GM20431 (cell line): Measurements from ENCODE around the gene EFCAB9.
"Not testable (repeated sequence)": the region's sequence is repeated elsewhere in the genome, so short reads cannot be mapped to it uniquely, and the experiment has no call there.

ENCODE experiments used
- in situ Hi-C: fragments of 300-500 bp; cut with MseI, MboI; formaldehyde crosslinking; loops from one replicate; pipeline ENCODE4 v1.15.0; 2020; ENCODE audit warnings: low sequenced_read_pairs; ENCODE audit not compliant: unreplicated experiment

The EFCAB9 gene

DNA sequence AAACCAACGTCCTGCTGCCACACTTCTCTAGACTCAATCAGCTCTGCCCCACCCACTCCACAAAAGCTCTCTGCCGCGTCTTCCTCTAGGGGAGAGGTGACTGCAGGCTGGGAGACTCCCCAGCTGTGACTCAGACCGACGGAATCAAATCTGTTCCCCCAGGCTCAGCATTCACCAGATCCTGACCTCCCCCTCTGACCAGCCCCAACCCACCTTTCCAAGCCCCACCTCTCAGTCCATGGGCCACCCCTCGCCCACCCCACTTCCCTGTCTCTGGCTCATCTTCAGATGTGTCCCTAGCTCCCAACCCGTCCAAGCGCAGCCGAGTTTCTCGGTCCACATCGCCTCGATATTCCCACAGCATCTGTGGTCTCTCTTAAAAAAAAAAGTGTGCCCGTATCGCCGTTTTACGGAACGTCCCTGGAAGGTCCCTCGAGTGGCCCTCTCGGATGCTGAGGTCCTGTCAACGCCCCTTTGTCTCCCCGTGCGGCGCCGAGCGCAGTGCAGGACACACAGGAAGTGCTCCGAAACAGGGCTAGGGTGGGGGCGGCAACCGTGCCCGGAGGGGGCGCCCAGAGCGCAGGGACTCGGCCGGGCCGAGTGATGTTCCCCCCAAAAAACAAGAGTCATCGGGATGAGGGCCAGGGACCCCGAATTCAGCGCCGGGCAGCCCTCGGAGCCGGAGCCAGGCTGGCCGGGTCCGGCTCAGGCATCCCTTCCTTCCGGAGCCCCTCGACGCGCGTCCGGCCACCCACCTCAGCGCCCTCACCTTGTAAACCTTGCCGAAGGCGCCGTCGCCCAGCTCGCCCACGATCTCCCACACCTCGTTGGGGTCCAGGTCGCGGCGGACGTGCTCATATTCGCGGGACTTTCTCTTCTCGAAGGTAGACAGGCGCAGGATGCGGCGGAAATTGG is 6.6 kb upstream of the EFCAB9 start:
- in situ Hi-C loops, result loop anchor here (5.0 kb wide), 1 partner anchor 85 kb away; no protein-coding TSS in a partner anchor

DNA sequence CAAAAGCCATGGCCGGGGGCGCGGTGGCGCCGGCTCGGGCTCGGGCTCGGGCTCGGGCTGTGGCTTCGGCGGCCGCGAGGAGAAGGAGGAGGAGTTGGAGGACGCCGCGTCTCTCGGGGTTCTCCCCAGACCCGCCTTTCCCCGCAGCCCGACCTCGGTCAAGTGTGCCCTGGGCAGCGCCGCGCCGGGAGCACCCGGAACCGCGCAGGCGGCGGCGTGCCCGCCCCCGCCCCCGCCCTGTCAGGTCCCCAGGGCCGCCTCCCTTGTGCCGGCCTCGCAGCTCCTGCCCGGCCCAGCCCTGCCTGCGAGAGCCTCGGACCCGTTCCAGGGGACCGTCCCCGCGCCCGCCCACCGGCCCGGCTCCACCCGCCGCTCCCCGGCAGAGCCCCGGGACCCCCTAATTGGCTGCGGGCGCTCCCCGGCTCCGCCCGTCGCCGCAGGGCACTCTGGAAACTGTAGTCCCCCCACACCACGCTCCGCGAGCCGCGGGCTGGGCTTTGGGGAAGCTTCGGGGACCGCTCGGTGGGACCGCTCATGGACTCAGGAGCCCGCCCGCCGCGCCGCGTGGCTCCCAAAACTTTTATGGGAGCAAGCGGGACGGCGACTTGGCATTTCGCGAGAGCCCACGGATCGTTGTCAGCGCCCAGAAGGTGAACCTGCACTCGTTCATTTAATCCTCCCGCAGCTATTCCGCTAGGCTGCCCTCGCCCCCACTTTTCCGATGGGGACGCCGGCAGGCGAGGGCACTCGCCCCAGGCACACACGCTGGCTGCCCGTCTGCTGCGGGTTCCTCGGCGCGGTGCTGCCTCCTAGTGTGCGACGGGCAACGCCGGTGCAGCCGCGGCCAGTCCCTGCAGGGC is 5.7 kb upstream of the EFCAB9 start, which contains the start of gene STK10:
Gene STK10, minus strand, starts transcription at position 192 of the 860 bp plus-strand sequence. Its CDS starts 182 bp downstream, at position 10.
- in situ Hi-C loops, result loop anchor here (5.0 kb wide), 1 partner anchor 86 kb away; no protein-coding TSS in a partner anchor

DNA sequence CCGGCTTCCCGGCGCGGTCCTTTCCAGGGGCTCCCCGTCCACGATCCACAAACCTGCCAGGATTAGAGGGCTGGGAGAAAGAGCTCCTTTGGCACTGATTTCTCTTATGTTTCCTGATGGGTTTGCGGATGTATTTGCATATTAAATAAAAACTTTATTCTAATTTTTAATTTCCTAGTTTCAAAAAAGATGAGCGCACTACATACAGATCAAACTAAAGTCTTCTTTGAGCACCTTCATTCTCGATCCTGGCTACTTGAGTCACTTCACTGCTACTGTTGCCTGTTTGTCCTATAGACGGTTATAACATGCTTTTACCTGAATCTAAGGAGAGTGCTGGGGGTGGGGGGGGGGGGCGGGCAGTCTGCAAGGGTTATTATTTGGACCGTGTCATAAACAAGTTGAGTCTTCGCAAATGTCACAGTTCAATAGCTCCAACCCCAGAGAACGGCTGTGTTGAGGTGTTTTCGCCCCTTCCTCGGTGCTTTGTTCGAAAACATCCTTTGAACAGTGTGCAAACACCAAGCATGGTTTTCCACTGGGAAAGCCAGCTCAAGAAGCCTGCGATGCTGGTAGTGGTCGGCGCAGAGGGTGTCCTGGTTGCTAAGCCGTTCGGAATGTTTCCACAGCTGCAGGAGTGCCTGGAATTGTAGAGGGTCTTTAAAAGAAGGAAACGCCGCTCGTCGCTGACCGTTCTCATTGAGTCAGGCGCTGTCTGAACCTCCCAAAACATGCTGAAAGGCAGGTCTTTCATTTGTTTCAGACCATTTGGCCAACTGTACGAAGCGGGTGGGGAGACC is 4.9 kb upstream of the EFCAB9 start:
- in situ Hi-C loops, result loop anchor here (5.0 kb wide), 1 partner anchor 87 kb away; no protein-coding TSS in a partner anchor

DNA sequence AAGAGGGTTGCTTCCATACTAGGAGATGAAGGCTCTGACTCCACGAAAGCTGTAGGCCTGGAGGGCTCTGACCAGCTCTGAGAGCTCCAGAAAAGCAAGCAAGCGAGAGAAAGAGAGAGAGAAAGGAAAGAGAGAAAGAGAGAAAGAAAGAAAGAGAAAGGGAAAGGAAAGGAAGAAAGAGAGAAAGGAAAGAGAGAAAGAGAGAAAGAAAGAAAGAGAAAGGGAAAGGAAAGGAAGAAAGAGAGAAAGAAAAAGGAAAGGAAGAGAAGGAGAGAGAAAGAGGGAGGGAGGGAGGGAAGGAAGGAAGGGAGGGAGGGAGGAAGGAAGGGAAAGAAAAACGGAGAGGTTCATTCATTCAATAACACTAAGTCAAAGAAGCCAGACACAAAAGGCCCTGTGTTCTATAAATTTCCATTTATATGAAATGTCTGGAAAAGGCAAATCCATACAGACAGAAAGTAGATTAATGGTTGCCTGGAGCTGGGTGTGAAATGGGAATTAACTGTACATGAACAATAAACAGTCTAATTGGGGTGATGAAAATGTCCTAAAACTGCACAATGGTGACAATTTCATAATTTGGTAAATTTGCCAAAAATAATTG is 4.2 kb upstream of the EFCAB9 start:
- in situ Hi-C loops, result loop anchor here (5.0 kb wide), 1 partner anchor 87 kb away; no protein-coding TSS in a partner anchor

DNA sequence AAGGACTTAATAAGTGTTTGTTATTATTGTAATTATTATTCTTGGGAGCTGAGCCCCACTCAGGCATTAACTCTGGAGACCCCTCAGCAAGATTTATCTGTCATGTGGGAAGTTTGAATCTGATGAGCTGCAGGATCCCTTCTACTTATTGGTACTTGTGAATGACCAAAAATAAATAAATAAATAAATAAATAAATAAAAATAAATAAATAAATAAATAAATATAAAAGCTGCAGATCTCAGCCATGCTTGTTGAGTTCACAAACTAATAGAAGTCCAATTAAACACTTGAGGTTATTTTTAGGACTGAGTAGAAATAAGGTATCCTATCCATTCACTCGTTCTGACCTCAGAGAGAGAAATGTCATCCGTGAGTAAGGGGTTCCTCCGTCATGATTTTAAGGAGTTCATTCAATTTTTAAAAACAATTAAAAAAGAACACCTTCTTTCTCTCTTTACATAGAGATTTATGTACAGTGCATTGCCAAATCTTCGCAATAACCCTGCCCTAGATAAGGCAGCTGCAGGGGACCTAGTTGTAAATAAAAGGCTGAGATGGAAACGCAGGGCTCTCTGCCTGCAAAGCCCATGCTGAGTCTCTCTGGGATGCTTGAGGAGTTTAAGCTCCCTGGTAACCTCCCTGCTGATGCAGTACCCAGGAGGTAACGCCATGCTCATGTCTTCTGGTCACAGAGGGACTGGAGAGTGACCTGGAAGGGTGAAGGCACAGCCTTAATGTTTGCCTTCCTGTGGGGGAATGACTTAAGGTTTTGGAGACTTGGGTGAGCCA is 1.2 kb downstream of the EFCAB9 start:
- in situ Hi-C loops, result no loop called here

DNA sequence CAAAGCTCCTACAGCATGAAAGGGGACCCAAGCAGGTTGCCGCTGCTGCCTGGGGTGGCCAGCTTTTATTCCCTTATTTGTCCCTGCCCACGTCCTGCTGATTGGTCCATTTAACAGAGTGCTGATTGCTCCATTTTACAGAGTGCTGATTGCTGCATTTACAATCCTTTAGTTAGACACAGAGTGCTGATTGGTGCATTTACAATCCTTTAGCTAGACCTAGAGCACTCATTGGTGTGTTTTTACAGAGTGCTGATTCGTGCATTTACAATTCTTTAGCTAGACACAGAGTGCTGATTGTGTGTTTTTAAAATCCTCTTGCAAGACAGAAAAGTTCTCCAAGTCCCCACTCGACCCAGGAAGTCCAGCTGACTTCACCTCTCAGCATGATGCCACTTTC is 3.8 kb downstream of the EFCAB9 start:
- in situ Hi-C loops, result not testable (repeated sequence)

DNA sequence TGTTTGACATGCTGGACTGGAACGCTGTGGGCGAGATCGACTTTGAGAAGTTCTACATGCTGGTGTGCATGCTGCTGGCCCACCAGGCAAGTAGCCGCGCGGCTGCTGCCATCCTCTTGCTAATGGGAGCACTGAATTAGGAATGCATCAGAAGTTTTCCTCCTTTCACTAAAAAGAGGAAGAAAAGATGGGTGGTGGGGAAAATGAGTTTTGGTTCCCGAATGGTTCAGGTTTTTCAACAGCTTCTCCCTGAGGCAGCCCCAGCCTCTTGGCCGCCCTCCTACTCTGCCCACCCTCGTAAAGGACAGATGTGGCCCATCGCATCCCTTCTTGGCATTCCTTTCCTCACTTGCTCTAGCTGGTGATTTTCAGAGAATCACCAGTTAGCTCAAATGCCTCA is 5.5 kb downstream of the EFCAB9 start:
- in situ Hi-C loops, result no loop called here

DNA sequence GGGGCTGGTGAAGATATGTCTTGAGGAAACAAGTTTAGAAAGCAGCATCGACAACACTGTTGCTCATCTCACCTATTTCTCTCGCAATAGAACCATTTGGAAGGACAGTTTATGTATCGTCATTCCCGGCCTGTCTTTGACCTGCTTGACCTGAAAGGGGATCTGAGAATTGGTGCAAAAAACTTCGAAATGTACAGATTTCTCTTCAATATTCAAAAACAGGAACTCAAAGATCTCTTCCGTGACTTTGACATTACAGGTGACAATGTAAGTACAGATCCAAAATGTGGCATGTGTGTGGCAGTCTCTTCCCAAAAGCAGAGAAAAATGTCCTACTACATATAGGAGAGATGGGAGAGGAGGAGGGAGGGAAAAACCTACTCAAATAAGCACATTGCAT is 6.5 kb downstream of the EFCAB9 start:
- in situ Hi-C loops, result no loop called here

DNA sequence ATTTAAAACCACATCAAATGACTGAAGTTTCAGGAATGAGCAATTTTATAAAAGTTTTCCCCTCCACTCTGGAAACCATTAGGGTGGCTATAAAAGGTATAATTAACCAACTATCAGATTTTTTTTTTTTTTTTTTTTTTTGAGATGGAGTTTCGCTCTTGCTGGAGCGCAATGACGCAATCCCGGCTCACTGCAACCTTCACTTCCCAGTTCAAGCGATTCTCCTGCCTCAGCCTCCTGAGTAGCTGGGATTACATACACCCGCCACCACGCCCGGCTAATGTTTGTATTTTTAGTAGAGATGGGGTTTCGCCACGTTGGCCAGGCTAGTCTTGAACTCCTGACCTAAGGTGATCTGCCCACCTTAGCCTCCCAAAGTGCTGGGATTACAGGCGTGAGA is 12.0 kb downstream of the EFCAB9 start:
- in situ Hi-C loops, result not testable (repeated sequence)

DNA sequence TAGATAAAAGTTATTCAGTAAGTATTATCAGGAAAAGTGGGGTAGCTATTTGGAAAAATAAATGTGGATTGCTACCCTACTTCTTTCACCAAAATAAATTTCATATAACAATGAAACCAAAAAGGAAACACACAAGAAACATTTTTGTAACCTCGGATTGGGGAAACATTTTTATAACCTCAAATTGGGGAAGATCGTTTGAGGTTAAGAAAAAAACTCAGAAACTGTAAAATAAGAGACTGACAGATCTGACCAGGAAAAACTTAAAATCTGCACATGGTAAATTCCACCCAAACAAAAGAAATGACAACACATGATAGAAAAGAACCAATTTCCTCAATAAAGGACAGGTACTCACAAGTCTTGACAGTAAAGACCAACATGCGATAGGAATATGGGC is 13.5 kb downstream of the EFCAB9 start:
- in situ Hi-C loops, result no loop called here

DNA sequence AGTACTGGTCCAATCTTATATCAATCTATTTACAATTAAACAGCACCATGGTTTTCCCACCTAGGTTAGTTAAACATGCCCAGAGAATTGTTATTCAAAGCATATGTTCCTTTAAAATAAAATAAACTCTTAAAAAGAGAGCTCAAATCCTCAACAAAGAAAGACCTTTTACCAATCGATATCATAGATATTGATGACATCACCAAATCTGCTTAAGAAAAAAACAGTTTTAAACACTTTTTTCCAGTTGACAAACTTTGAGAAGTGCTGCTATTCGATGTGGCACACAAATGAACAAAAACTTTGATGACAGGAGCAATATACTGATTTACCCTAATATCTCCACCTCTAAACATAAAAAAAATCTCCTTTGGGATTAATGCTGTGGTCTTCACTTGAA is 15.7 kb downstream of the EFCAB9 start:
- in situ Hi-C loops, result no loop called here

DNA sequence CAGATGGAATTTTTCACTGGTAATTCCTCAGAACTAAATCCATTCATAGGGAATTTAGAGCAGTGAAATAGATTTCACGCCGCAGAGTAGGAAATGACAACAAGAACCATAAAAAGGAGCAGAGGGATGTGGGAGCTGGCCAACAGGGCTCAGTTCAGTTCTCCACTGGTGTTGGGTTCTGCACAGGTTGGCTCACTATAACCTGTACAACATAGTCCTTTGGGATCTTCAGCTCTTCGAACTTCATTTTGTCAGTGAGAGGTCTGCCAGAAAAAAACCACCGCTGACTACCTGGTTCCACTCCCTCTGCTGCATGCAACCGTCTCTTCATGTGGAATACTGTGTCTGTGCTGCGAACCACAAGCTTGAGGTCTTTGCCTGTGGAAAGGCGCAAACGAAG is 17.7 kb downstream of the EFCAB9 start:
- in situ Hi-C loops, result no loop called here

DNA sequence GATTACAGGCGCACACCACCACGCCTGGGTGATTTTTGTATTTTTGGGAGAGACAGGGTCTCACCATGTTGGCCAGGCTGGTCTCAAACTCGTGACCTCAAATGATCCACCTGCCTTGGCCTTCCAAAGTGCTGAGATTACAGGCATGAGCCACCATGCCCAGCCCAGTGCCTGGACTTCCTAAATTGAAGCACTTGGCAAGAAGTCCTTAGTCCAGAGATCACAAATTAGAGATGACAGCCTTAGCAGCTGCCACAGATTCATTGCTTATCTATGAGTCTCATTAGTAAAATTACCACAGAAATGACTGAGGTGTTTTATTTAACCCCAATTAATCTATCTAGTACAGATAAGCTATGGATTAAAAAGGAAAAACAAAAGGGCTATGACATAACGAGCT is 19.2 kb downstream of the EFCAB9 start:
- in situ Hi-C loops, result no loop called here

DNA sequence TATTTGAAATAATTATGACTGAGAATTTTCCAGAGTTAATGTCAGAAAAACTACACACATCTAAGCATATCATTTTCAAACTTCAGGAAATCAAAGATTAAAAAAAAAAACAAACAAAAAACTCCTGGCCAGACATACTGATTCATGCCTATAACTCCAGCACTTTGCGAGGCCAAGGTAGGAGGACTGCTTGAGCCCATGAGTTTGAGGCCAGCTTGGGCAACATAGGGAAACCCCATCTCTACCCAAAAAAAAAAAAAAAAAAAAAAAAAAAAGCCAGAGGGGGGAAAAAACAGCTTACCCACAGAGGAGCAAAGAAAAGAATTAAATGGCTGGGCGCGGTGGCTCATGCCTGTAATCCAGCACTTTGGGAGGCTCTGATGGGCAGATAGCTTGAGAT is 22.4 kb downstream of the EFCAB9 start:
- in situ Hi-C loops, result no loop called here

DNA sequence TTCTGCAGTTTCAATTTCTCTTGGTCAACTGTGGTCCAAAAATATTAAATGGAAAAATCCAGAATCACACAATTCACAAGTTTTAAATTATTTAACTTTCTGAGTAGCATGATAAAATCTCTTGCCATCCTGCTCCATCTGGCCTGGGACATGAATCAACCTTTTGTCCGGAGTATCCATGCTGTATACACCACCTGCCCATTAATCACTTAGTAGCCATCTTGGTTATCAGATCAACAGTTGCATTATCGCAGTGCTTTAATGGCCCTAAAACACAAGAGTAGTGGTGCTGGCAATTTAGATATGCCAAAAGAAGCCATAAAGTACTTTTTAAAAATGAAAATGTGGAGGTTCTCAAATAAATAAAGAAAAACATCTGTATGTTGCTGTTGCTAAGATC is 25.3 kb downstream of the EFCAB9 start:
- in situ Hi-C loops, result no loop called here

DNA sequence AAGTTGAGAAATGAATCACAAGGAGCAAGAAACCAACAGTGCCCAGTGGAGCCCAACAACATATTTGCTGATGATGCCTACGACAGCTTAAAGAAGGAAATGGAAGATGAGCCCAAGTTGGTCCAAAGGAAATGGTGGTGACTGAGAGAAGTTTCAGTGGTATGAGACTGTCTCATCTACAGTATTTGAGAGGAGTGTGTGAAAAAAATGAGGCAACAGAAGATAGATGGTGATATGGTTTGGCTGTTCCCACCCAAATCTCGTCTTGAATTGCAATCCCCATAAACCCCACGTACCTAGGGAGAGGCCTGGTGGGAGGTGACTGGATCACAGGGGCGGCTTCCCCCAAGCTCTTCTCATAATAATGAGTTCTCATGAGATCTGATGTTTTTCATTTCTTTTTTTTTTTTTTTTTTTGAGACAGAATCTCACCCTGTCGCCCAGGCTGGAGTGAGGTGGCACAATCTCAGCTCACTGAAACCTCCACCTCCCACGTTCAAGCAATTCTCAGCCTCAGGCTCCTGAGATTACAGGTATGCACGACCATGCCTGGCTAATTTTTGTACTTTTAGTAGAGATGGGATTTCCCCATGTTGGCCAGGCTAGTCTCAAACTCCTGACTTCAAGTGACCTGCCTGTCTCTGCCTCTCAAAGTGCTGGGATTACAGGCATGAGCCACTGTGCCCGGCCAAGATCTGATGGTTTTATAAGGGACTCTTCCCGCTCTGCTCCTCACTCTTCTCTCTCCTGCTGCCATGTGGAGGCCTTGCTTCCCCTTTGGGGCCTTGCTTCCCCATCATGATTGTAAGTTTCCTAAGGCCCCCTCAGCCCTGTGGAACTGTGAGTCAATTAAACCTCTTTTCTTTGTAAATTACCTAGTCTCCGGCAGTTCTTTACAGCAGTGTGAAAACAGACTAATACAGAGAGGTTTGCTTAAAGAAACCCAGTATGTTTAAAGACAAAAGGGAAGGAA is 30.2 kb downstream of the EFCAB9 start:
- in situ Hi-C loops, result no loop called here

DNA sequence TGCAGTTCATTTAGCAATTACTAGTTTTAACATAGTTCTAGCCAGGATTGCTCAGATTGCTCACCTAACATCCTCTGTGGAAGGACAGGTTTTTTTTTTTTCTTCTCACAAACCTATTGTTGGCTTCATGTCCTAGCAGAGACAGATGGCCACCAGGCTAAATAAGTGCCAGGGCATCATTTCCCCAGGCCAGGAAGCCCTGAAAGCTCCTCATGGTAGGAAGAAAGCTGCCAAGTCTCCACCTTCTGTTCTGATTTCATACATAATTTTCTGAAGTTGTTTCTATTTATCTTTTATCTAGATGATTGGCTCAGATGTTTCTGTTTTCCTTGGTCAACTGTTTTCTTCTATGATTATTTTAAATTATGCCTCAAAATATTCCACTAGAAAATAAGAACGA is 31.0 kb downstream of the EFCAB9 start:
- in situ Hi-C loops, result no loop called here

DNA sequence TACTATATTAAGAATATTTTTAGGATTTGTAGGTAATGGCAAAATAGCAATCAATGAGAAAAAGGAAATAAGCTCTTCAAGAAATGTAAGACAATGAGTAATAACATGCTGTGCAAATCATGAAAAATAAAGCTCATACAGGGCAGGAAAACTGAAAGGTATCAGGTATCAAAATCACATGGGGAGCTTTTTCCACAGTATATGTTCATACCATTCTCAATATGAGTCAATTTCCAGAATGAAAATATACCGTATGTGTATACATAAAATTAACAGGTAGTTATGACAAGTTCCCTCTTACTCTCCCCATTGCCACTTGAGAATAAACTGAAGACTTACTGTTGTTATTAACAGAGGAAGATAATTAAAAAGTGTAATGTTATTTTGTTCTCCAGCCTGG is 35.9 kb downstream of the EFCAB9 start:
- in situ Hi-C loops, result no loop called here
